CD4-positive, alpha-beta T cell treated with Interleukin-4 for 1 hour (primary cell): ENCODE measurements around the gene IL6ST.
"Not testable (repeated sequence)": the region's sequence is repeated elsewhere in the genome, so short reads cannot be mapped to it uniquely, and the experiment has no call there.

Source experiments
- DNase-seq, 2 donors: peaks; one replicate each; pipeline ENCODE4 v3.0.0-alpha.2; 2020 to 2022

The IL6ST gene

DNA sequence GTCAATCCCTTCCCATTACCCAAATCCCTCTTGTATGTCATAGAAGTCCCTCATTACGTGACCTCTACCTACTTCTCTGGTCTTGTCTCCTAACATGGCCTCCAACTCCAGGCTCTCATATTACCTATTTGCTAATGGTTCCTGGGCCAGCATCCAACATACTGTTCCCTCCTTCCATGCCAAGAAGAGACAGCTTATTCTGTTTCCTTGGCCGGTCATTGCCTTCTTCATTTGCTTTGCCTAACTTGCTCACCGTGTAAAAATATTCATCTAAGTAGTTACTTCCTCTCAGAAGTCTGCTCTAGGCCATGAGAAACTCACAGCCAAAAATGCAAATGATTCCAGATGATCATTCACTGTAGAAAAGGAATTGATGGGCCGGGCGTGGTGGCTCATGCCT is 8.9 kb upstream of the IL6ST start:
- DNase-seq: no peak

- DNase-seq: no peak
Observed at GRCh38 chr5:56003179-56003578, 8.4 kb upstream of the IL6ST start.

DNA sequence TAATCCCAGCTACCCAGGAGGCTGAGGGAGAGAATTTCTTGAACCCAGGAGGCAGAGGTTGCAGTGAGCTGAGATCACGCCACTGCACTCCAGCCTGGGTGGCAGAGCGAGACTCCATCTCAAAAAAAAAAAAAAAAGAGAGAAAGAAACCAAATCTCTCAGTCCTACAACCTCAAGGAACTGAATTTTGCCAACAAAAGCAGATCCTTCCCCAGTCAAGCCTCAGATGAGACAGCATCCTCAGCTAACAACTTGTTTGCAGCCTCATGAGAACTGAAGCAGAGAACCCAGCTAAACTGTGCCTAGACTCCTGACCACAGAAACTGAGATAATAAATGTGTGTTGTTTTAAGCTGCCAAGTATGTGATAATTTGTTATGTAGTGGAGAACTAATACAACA is 7.5 kb upstream of the IL6ST start:
- DNase-seq: no peak

DNA sequence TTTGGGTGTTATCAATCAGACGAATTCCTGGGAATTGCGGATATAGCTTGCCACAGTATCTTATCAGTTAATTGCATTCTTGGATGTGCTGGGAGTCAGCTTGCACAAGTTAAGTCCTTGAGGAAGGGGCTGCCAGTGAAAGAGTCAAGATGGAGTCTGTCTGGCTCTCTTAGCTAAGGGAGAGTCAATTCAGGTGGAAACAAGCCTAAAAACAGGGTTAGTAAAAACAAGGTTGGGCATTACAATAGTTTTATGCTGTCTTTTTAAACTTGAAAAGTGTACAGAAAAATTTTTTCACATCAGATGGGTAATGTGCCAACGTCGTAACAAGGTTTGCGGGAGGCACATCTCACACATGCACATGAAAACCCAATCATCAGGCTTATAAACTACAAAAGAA is 5.5 kb upstream of the IL6ST start:
- DNase-seq: not testable (repeated sequence)

- no peak for DNase-seq
Observed at GRCh38 chr5:55998966-55999365, 4.2 kb upstream of the IL6ST start.

- no peak for DNase-seq
Observed at GRCh38 chr5:55997742-55998351, 3.1 kb upstream of the IL6ST start.

DNA sequence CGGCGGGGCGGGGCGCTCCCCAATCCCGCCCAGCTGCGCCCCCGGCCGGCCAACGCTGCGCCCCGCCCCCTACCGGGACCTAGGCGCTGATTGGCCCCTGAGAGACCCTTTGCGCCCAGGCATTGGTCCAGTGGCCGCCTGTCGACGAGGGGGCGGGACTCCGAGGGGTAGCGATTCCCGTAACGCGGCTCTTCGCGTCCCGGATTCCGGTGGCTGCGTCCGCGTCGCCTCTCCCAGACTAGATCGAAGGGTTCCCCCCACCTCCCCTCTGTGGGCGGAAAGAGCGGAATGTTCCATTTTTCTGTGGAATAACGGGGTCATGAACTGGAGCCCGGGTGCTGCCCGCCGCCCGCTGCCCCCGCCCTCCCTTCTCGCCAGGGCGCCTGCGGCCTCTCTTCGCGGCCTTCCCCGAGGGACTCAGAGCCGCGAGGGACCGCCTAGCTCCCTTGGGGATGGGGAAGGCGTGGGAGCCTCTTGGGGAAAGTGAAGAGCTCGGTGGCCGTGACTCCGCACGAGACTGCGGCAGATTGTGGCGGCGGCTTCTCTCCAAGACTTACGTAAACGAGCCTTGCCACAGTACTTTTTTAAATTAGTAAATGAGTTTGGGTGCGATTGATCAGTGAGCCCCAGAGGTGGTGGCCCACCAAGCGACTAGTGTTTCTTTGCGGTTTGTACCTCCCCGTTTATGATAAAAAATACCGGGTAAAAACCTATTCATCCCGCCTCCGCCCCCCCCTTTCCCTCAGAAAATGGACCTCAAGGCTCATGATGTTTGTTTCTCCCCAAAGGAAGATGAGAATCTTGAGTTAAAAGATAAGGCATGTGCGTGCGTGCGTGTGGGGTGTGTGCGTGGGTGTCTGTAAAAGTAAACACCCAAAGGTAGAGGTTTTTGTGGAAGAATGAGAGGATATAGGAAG is 493 bp upstream of the IL6ST start:
- peak; percentile 93 to 94 for DNase-seq

- peak in 1 of 2 donors; percentile 65 for DNase-seq
Observed at GRCh38 chr5:55993731-55994494, 850 bp downstream of the IL6ST start.

DNA sequence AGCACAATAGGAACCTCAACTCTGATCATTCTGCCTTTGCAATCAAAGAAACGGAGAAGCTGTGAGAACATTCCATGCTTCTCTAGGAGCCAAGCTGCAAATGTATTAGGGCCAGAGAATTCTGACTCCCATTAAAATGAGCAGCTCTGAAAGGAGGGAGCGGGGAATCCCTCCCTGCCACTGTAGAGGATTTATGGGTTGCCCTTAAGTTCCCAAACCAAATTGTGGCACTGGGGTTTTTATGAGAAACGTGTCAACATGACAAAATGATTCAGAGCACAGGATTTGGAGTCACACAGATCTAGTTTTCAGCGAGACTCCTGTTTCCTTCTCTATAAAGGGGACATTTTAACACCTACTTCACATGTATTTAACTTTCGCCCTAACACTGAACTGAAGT is 1.8 kb downstream of the IL6ST start:
- peak in 1 of 2 donors; percentile 22 for DNase-seq

DNA sequence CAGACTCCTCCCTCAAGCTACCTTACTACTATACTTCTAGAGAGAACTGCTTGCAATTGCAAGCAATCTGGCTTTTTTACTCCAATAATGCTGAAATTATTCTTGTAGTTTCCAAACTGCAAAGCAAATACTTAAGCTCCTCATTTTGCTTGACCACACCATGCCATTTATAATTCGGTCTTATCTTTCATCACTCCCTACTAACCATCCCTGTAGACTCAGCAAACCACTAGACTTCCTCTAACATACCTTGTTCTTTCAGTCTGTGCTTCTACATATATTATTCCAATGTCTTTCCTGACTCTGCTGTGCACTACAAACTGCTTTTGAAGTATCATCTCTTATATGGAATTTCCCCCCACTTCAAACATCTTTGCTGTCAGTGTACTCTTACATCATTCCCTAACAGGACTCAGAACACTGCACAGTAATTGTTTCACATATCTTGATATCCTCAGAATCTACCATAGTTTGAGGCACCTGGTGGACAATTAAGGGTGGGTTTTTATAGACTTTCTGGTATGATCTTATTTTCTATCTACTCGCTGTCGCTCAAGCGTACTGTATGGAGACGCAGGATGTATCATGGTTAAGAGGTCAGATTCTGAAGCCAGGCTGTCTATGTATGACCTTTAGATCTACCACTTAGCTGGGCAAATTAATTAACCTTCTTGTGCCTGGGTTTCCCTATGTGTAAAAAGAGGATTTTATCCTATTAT is 2.8 kb downstream of the IL6ST start:
- DNase-seq: peak in 1 of 2 donors; percentile 43

- DNase-seq: not testable (repeated sequence)
Observed at GRCh38 chr5:55990895-55991294, 3.9 kb downstream of the IL6ST start.

GRCh38 chr5:55989860-55990259 is 4.9 kb downstream of the IL6ST start:
- no peak for DNase-seq

DNA sequence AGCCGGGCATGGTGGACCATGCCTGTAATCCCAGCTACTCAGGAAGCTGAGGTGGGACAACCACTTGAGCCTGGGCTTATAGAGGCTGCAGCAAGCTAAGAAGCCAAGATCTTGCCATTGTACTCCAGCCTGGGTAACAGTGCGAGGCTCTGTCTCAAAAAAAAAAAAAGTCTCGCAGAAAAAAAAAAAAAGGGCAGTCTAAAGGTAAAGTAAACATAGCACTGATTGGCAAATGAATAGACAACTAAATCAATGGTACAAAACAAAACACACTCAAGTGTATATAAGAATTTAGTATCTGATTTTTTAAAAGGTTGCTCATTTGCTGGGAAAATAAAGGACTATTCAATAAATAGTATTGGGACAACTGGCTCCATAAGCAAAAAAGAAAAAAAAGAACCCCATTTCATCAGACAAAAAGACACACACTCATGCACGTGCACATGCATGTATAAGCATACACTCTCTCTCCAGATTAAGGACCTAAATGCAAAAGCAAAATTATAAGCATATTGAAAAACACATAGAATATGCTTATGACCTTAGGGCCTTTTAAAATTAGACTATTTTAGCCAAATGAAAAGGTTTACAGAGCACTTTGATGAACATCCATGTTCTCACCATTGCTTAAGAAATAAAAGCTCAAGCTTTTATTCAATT is 5.7 kb downstream of the IL6ST start:
- no peak for DNase-seq

GRCh38 chr5:55988428-55988827 is 6.3 kb downstream of the IL6ST start:
- not testable (repeated sequence) for DNase-seq

DNA sequence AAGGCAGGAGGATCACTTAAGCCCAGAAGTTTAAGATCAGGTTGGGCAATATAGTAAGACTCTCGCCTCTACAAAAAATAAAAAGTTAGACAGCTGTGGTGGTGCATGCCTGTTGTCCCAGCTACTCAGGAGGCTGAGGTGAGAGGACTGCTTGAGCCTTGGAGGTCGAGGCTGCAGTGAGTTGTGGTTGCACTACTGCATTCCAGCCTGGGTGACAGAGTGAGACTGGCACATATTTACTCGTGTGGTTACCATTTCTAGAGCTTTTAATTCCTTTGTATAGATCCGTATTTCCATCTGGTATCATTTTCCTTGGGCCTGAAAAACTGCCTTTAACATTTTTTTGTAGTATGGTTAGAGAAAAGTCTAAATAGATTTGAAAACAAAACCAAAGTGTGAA is 7.8 kb downstream of the IL6ST start:
- no peak for DNase-seq

- no peak for DNase-seq
Observed at GRCh38 chr5:55985181-55985580, 9.6 kb downstream of the IL6ST start.

- no peak for DNase-seq
Observed at GRCh38 chr5:55983986-55984385, 10.8 kb downstream of the IL6ST start.

- peak in 1 of 2 donors; percentile 36 for DNase-seq
Observed at GRCh38 chr5:55982957-55983381, 11.8 kb downstream of the IL6ST start.

DNA sequence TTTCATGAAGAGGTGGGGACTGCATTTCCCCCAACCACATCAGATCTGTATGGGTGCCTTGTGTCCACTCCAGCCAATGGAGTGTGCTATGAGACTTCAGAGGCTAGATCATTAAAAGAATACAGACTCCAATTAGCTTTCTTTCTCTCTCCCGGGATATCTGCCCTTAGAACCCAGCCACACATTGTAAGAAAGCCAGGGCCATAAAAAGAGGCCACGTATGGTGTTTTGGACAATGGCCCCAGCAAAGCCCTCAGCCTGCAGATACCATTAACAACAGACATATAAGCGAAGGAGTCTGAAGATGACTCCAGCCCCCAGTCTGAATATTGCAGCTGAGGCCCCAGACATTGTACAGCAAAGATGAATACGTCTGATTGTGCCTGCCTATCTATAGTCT is 21.5 kb downstream of the IL6ST start:
- DNase-seq: no peak

GRCh38 chr5:55969956-55970355 is 24.8 kb downstream of the IL6ST start:
- no peak for DNase-seq

GRCh38 chr5:55966284-55966683 is 28.5 kb downstream of the IL6ST start:
- no peak for DNase-seq

GRCh38 chr5:55965525-55965924 is 29.2 kb downstream of the IL6ST start:
- no peak for DNase-seq
